HEK293 (cell line): ENCODE results near the gene SPO11.

Experiments
- CTCF ChIA-PET: fragments of 350-600 bp; formaldehyde crosslinking; extraction: SDS; loops from one replicate; lab custom pipeline; 2021; ENCODE audit warnings: antibody characterized with exemption; lab: Yijun Ruan, JAX
- POLR2A ChIA-PET: fragments of 300-600 bp; formaldehyde crosslinking; extraction: SDS; loops from one replicate; lab custom pipeline; 2020; ENCODE audit warnings: antibody characterized with exemption, inconsistent platforms; lab: Yijun Ruan, JAX
- H3K27ac ChIP-seq: fragments of 200-500 bp; sonication (Bioruptor generic); 2 replicates; pipeline ENCODE4 v1.5.1; 2014; ENCODE audit warnings: low read depth, low read length, control low read depth, inconsistent platforms; ENCODE audit errors: extremely low read depth
- H3K36me3 ChIP-seq, 2 experiments: fragments of 200-500 bp in 1 of 2; sonication (Bioruptor generic) in 1 of 2; 1 replicate in 1 of 2; 2 replicates in 1 of 2; pipeline ENCODE4 v1.5.1; 2014 to 2017; ENCODE audit warnings: inconsistent platforms in 2 of 2, low read length in 2 of 2; ENCODE audit not compliant: control insufficient read depth in 2 of 2, insufficient read depth in 1 of 2
- H3K4me1 ChIP-seq: fragments of 200-500 bp; sonication (Bioruptor generic); 2 replicates; pipeline ENCODE4 v1.5.1; 2014; ENCODE audit warnings: mild to moderate bottlenecking, low read length, inconsistent platforms; ENCODE audit not compliant: control insufficient read depth, insufficient read depth
- H3K4me3 ChIP-seq: 2 replicates; pipeline ENCODE4 v1.5.1; 2011; ENCODE audit warnings: low read depth, mild to moderate bottlenecking, control low read depth, low read length, moderate library complexity
- H3K9me3 ChIP-seq: fragments of 200-500 bp; sonication (Bioruptor generic); 2 replicates; pipeline ENCODE4 v1.5.1; 2014; ENCODE audit warnings: low read depth, low read length, inconsistent platforms; ENCODE audit not compliant: control insufficient read depth, insufficient read depth
- EGR2 ChIP-seq: fragments of 450-650 bp; formaldehyde crosslinking; IDR thresholded peaks from 2 replicates; pipeline ENCODE4 v1.5.1; 2016; ENCODE audit warnings: low read depth, missing biosample characterization, missing genetic modification characterization
- PRDM6 ChIP-seq: fragments of 450-650 bp; formaldehyde crosslinking; IDR thresholded peaks from 2 replicates; pipeline ENCODE4 v1.5.1; 2017; ENCODE audit warnings: missing biosample characterization, missing genetic modification characterization
- SCRT1 ChIP-seq: fragments of 450-650 bp; formaldehyde crosslinking; IDR thresholded peaks from 2 replicates; pipeline ENCODE4 v1.5.1; 2016; ENCODE audit warnings: missing biosample characterization, missing genetic modification characterization, borderline replicate concordance
- ZBTB20 ChIP-seq: fragments of 450-650 bp; formaldehyde crosslinking; IDR thresholded peaks from 2 replicates; pipeline ENCODE4 v1.5.1; 2016; ENCODE audit warnings: missing biosample characterization, missing genetic modification characterization
- ZBTB44 ChIP-seq: fragments of 450-650 bp; IDR thresholded peaks from 2 replicates; pipeline ENCODE4 v1.5.1; 2018; ENCODE audit warnings: missing biosample characterization, mild to moderate bottlenecking, missing genetic modification characterization
- ZNF121 ChIP-seq: fragments of 450-650 bp; formaldehyde crosslinking; IDR thresholded peaks from 2 replicates; pipeline ENCODE4 v1.5.1; 2016; ENCODE audit warnings: missing biosample characterization, missing genetic modification characterization
- ZNF132 ChIP-seq: fragments of 450-650 bp; formaldehyde crosslinking; IDR thresholded peaks from 2 replicates; pipeline ENCODE4 v1.5.1; 2017; ENCODE audit warnings: missing biosample characterization, missing genetic modification characterization, borderline replicate concordance
- ZNF18 ChIP-seq: fragments of 450-650 bp; formaldehyde crosslinking; IDR thresholded peaks from 2 replicates; pipeline ENCODE4 v1.5.1; 2016; ENCODE audit warnings: missing biosample characterization, missing genetic modification characterization
- ZNF324 ChIP-seq: fragments of 450-650 bp; formaldehyde crosslinking; IDR thresholded peaks from 2 replicates; pipeline ENCODE4 v1.5.1; 2016; ENCODE audit warnings: missing biosample characterization, missing genetic modification characterization
- ZNF394 ChIP-seq: fragments of 450-650 bp; formaldehyde crosslinking; IDR thresholded peaks from 2 replicates; pipeline ENCODE4 v1.5.1; 2016; ENCODE audit warnings: missing biosample characterization, missing genetic modification characterization, mild to moderate bottlenecking, moderate library complexity, borderline replicate concordance
- ZNF639 ChIP-seq: fragments of 450-650 bp; formaldehyde crosslinking; IDR thresholded peaks from 2 replicates; pipeline ENCODE4 v1.5.1; 2016; ENCODE audit warnings: missing biosample characterization, missing genetic modification characterization
- ZNF791 ChIP-seq: fragments of 450-650 bp; formaldehyde crosslinking; IDR thresholded peaks from 2 replicates; pipeline ENCODE4 v1.5.1; 2016; ENCODE audit warnings: missing biosample characterization, missing genetic modification characterization
- TF ChIP-seq, protein P1 (sequence below): fragments of 450-650 bp; formaldehyde crosslinking; IDR thresholded peaks from 2 replicates; pipeline ENCODE4 v1.5.1; 2016; ENCODE audit warnings: missing biosample characterization, missing genetic modification characterization, borderline replicate concordance
- TF ChIP-seq, protein P2 (sequence below): fragments of 450-650 bp; formaldehyde crosslinking; IDR thresholded peaks from 2 replicates; pipeline ENCODE4 v1.5.1; 2016; ENCODE audit warnings: missing biosample characterization, missing genetic modification characterization

Gene SPO11

GRCh38 chr20:57364451-57364850 is 34.8 kb downstream of the SPO11 start (continued):
- TF ChIP-seq ZBTB44 (tag by site-specific recombination), result no peak

DNA sequence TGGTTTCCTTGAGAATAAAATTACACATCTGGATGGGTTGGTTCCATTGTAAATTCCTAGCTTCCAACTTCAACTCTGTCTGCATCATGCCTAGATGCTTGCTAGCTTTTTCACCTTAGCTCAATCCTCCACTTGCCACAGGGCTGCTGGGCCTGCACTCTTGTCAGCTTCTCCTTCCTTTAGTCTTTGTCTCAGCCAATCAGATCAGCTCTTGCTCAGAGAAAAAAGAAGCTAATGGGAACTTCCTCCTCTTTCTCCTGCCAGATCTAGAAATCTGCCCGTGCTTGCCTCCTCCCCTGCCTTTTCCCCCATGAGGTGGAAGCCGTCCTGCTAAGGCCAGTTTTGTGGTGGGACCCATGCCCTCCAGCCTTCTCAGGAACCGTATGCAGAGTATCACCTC is 40.0 kb downstream of the SPO11 start:
- CTCF ChIA-PET, result interaction anchor here (0.6 to 2.8 kb wide), 2 partner anchors 12 to 112 kb away, joined by 3 to 12 read pairs; no protein-coding TSS in a partner anchor
- POLR2A ChIA-PET, result interaction anchor here (0.6 kb wide), 1 partner anchor 19 kb away, joined by 4 read pairs; no protein-coding TSS in a partner anchor

More for the DNA sequence above, 40.0 kb downstream of the SPO11 start:
- no peaks in the 10 kb centered on the region for H3K9me3 ChIP-seq
- H3K27ac ChIP-seq, result no peak overlapping the region
- H3K36me3 ChIP-seq, result peaks cover 50 to 100% of the 10 kb centered on the region in 2 experiments
- H3K4me1 ChIP-seq, result no peaks in the 10 kb centered on the region
- H3K4me3 ChIP-seq, result no peak overlapping the region
- TF ChIP-seq ZNF324 (tag by site-specific recombination) (no peak), PRDM6 (tag by site-specific recombination) (no peak), ZBTB20 (tag by site-specific recombination) (no peak), ZNF791 (tag by site-specific recombination) (no peak), ZNF132 (tag by site-specific recombination) (no peak), EGR2 (tag by site-specific recombination) (no peak), ZNF121 (tag by site-specific recombination) (no peak), ZNF18 (tag by site-specific recombination) (no peak), ZNF394 (tag by site-specific recombination) (no peak), SCRT1 (tag by site-specific recombination) (no peak), ZNF639 (no peak)
- TF ChIP-seq, protein P1, sequence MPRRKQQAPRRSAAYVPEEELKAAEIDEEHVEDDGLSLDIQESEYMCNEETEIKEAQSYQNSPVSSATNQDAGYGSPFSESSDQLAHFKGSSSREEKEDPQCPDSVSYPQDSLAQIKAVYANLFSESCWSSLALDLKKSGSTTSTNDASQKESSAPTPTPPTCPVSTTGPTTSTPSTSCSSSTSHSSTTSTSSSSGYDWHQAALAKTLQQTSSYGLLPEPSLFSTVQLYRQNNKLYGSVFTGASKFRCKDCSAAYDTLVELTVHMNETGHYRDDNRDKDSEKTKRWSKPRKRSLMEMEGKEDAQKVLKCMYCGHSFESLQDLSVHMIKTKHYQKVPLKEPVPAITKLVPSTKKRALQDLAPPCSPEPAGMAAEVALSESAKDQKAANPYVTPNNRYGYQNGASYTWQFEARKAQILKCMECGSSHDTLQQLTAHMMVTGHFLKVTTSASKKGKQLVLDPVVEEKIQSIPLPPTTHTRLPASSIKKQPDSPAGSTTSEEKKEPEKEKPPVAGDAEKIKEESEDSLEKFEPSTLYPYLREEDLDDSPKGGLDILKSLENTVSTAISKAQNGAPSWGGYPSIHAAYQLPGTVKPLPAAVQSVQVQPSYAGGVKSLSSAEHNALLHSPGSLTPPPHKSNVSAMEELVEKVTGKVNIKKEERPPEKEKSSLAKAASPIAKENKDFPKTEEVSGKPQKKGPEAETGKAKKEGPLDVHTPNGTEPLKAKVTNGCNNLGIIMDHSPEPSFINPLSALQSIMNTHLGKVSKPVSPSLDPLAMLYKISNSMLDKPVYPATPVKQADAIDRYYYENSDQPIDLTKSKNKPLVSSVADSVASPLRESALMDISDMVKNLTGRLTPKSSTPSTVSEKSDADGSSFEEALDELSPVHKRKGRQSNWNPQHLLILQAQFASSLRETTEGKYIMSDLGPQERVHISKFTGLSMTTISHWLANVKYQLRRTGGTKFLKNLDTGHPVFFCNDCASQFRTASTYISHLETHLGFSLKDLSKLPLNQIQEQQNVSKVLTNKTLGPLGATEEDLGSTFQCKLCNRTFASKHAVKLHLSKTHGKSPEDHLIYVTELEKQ, result no peak
- TF ChIP-seq, protein P2, sequence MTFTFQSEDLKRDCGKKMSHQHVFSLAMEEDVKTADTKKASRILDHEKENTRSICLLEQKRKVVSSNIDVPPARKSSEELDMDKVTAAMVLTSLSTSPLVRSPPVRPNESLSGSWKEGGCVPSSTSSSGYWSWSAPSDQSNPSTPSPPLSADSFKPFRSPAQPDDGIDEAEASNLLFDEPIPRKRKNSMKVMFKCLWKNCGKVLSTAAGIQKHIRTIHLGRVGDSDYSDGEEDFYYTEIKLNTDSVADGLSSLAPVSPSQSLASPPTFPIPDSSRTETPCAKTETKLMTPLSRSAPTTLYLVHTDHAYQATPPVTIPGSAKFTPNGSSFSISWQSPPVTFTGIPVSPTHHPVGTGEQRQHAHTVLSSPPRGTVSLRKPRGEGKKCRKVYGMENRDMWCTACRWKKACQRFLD (tag by site-specific recombination), result no peak
